Stimulated activated naive CD8-positive, alpha-beta T cell treated with anti-CD3 and anti-CD28 coated beads, Interleukin-15, Interleukin-2, amounts not matched to agents 100 ng/mL and 50 ng/mL, for 24 hours (primary cell): ENCODE results near the gene C12orf76.

ENCODE experiments used
- H3K27ac Mint-ChIP-seq: one replicate; pipeline ENCODE4 v1.8.0; 2021; ENCODE audit warnings: mild to moderate bottlenecking, mixed read lengths
- H3K27me3 Mint-ChIP-seq: one replicate; pipeline ENCODE4 v1.8.0; 2021; ENCODE audit warnings: mixed read lengths
- H3K36me3 Mint-ChIP-seq: one replicate; pipeline ENCODE4 v1.8.0; 2021; ENCODE audit warnings: low read depth, mixed read lengths
- H3K4me1 Mint-ChIP-seq: one replicate; pipeline ENCODE4 v1.8.0; 2021; ENCODE audit warnings: low read depth, mixed read lengths
- H3K4me3 Mint-ChIP-seq: one replicate; pipeline ENCODE4 v1.8.0; 2021; ENCODE audit warnings: mild to moderate bottlenecking, mixed read lengths
- H3K9me3 Mint-ChIP-seq: one replicate; pipeline ENCODE4 v1.8.0; 2021; ENCODE audit warnings: mixed read lengths

The C12orf76 gene

GRCh38 chr12:109998241-109998903 is 50.0 kb downstream of the C12orf76 start:
- Mint-ChIP-seq H3K4me1 (peaks cover 68% of the 10 kb centered on the region), H3K36me3 (peaks cover 10% of the 10 kb centered on the region), H3K9me3 (no peaks in the 10 kb centered on the region), H3K27ac (peak overlapping the region; percentile 100), H3K4me3 (peak overlapping the region; percentile 98), H3K27me3 (no peaks in the 10 kb centered on the region)

- Mint-ChIP-seq H3K27me3 (no peaks in the 10 kb centered on the region), H3K4me3 (peak overlapping the region; percentile 23), H3K9me3 (no peaks in the 10 kb centered on the region), H3K27ac (peak overlapping the region; percentile 45), H3K4me1 (peaks cover 68% of the 10 kb centered on the region), H3K36me3 (peaks cover 14% of the 10 kb centered on the region)
Measured at GRCh38 chr12:109997393-109997792, 50.9 kb downstream of the C12orf76 start.

- H3K27ac Mint-ChIP-seq = peak overlapping the region; percentile 94
- H3K4me3 Mint-ChIP-seq = peak overlapping the region; percentile 95
- no peaks in the 10 kb centered on the region for H3K27me3 Mint-ChIP-seq
- peaks cover 15% of the 10 kb centered on the region for H3K36me3 Mint-ChIP-seq
- peaks cover 66% of the 10 kb centered on the region for H3K4me1 Mint-ChIP-seq
- no peaks in the 10 kb centered on the region for H3K9me3 Mint-ChIP-seq
Measured at GRCh38 chr12:109996483-109996853, 51.9 kb downstream of the C12orf76 start.

- Mint-ChIP-seq H3K36me3 (peaks cover 19% of the 10 kb centered on the region), H3K4me1 (peaks cover 63% of the 10 kb centered on the region), H3K27ac (peak within 1 kb of the TSS; percentile 94), H3K27me3 (no peaks in the 10 kb centered on the region), H3K9me3 (no peaks in the 10 kb centered on the region), H3K4me3 (peak within 1 kb of the TSS; percentile 95)
Measured at GRCh38 chr12:109995686-109996482, 52.4 kb downstream of the C12orf76 start, which contains the start of gene GIT2. Gene GIT2, minus strand, starts transcription at chr12:109996368. Its CDS starts 144 bp downstream, at chr12:109996224.

- Mint-ChIP-seq H3K27me3 (no peaks in the 10 kb centered on the region), H3K27ac (peak overlapping the region; percentile 87), H3K9me3 (no peaks in the 10 kb centered on the region), H3K4me1 (peaks cover 64% of the 10 kb centered on the region), H3K36me3 (peaks cover 25% of the 10 kb centered on the region), H3K4me3 (peak overlapping the region; percentile 95)
Measured at GRCh38 chr12:109995361-109995685, 53.0 kb downstream of the C12orf76 start.

- peaks cover 66% of the 10 kb centered on the region for H3K4me1 Mint-ChIP-seq
- H3K36me3 Mint-ChIP-seq = peaks cover 32% of the 10 kb centered on the region
- H3K27ac Mint-ChIP-seq = peak overlapping the region; percentile 87
- no peaks in the 10 kb centered on the region for H3K27me3 Mint-ChIP-seq
- peak overlapping the region; percentile 95 for H3K4me3 Mint-ChIP-seq
- no peaks in the 10 kb centered on the region for H3K9me3 Mint-ChIP-seq
Measured at GRCh38 chr12:109994401-109995175, 53.7 kb downstream of the C12orf76 start.

GRCh38 chr12:109993091-109993490 is 55.2 kb downstream of the C12orf76 start:
- H3K4me1 Mint-ChIP-seq = peaks cover 67% of the 10 kb centered on the region
- H3K9me3 Mint-ChIP-seq = no peaks in the 10 kb centered on the region
- H3K4me3 Mint-ChIP-seq = peak overlapping the region; percentile 58
- H3K27me3 Mint-ChIP-seq = no peaks in the 10 kb centered on the region
- peaks cover 42% of the 10 kb centered on the region for H3K36me3 Mint-ChIP-seq
- H3K27ac Mint-ChIP-seq = peak overlapping the region; percentile 58

- no peak overlapping the region for H3K4me3 Mint-ChIP-seq
- peaks cover 65% of the 10 kb centered on the region for H3K4me1 Mint-ChIP-seq
- H3K27ac Mint-ChIP-seq = no peak overlapping the region
- no peaks in the 10 kb centered on the region for H3K9me3 Mint-ChIP-seq
- no peaks in the 10 kb centered on the region for H3K27me3 Mint-ChIP-seq
- H3K36me3 Mint-ChIP-seq = peaks cover 50% of the 10 kb centered on the region
Measured at GRCh38 chr12:109991586-109991985, 56.7 kb downstream of the C12orf76 start.
